Astrocyte of the cerebellum (primary cell): ENCODE measurements around the gene UBA1.

Source experiments
- DNase-seq: peaks from one replicate; pipeline ENCODE4 v3.0.0-alpha.2; 2011; ENCODE audit warnings: low read depth
- H3K4me3 ChIP-seq: 2 replicates; pipeline ENCODE4 v1.5.1; 2011; ENCODE audit warnings: mild to moderate bottlenecking, low read depth, low read length, moderate library complexity
- in situ Hi-C: cut with HindIII; loops from 2 replicates; pipeline ENCODE4 v1.10.0; 2017; ENCODE audit warnings: low sequenced_read_pairs
- TF ChIP-seq, protein P1 (sequence below): IDR thresholded peaks from 2 replicates; pipeline ENCODE4 v1.5.1; 2012; ENCODE audit warnings: low read length, low read depth, moderate library complexity, mild to moderate bottlenecking; ENCODE audit errors: missing control alignments

The UBA1 gene

DNA sequence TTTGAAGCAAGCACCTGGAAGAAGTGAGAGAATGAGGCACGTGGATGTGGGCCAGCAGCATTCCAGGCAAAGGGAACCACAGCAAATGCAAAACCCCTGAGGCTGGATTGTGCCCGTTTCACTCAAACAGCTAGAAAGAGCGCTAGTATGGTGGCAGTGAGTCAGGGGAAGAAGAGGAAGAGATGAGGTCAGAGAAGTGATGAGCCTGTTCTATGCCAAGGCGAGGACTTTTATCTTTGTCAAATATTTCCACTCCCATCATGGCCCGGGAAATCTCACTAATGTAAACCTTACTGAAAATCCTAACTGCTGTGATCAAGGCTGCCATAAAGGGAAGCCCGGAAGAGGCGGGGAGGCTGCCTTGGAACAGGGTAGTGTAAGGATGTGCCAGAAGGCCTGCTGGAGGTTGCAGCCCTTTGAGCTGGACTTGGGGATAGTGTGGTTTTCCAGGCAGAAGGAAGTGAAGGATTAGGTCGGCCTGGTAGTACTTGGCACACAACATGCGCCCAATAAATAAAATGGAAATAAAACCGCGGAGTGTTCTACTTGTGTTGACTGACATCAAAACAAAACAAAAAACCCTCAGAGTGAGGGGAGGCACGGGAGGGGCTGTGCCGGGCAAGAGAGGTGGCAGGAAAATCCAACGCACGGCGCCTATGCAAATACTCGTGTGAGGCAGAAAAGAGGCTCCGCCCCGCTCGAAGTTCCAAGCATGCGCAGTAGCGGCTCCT lies 23.7 kb downstream of the UBA1 start:
- TF ChIP-seq, protein P1, sequence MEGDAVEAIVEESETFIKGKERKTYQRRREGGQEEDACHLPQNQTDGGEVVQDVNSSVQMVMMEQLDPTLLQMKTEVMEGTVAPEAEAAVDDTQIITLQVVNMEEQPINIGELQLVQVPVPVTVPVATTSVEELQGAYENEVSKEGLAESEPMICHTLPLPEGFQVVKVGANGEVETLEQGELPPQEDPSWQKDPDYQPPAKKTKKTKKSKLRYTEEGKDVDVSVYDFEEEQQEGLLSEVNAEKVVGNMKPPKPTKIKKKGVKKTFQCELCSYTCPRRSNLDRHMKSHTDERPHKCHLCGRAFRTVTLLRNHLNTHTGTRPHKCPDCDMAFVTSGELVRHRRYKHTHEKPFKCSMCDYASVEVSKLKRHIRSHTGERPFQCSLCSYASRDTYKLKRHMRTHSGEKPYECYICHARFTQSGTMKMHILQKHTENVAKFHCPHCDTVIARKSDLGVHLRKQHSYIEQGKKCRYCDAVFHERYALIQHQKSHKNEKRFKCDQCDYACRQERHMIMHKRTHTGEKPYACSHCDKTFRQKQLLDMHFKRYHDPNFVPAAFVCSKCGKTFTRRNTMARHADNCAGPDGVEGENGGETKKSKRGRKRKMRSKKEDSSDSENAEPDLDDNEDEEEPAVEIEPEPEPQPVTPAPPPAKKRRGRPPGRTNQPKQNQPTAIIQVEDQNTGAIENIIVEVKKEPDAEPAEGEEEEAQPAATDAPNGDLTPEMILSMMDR: no peak
- in situ Hi-C loops: no loop called here
- DNase-seq: peak; percentile 5
- H3K4me3 ChIP-seq: peak overlapping the region; percentile 75

DNA sequence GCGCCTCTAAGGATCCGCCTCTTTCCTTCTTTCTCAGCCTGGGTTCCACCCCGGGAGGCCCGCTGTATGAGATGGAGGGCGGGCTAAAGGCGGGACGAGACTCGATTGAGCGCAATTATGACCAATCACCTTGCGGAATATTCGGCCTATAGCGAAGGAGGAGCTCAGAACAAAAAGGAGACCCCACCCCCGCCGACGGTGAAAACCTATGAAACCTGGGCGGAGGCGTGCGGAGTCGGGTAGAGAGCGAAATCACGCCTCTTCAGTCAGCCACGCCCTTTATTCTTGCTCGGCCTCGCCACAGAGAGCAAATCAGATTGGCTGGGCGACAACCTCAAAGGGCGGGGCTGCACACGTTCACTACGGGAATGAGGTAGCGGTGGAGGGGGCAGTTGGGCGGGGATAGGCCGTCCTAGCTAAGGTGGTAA lies 24.2 kb downstream of the UBA1 start:
- in situ Hi-C loops: no loop called here
- H3K4me3 ChIP-seq: peak overlapping the region; percentile 75
- peak; percentile 99 for DNase-seq
- TF ChIP-seq, protein P1: no peak

DNA sequence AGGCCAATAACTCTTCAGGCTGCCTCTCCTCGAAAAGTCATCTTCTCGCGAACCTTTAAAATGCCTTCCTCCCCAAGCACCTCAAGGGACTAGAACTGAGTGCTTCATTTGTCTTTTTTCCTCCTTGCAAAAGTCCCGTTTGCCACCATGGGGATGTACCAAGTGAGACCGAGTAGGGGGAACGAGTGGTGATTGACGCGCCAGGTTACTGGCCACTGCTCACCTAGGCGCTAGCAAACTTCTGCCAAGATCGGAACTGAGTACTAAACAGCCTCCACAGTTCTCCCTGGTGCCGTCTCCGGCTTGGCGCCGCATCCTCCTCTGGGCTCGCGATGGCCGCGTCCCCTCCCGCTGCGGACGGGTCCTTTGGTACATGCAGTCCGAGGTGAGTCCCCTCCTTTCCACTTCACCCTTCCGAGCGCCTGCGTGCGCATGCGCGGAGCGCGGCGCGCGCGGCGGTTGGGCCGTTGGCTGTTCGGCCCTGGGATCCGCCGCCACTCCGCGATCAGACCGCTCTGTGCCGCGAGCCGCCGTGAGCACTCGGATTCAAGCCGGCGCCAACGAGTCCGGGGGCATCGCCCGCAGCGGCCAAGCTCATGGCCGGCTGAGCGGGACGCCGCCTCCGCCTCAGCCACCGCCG lies 24.8 kb downstream of the UBA1 start, which contains the start of gene CDK16:
CDK16 (plus strand) TSS at position 402 of the 640 bp plus-strand sequence. CDS start 4,877 bp downstream, outside the sequence.
- DNase-seq: peak; percentile 57
- in situ Hi-C loops: no loop called here
- peak within 1 kb of the TSS; percentile 75 for H3K4me3 ChIP-seq
- TF ChIP-seq, protein P1: no peak

DNA sequence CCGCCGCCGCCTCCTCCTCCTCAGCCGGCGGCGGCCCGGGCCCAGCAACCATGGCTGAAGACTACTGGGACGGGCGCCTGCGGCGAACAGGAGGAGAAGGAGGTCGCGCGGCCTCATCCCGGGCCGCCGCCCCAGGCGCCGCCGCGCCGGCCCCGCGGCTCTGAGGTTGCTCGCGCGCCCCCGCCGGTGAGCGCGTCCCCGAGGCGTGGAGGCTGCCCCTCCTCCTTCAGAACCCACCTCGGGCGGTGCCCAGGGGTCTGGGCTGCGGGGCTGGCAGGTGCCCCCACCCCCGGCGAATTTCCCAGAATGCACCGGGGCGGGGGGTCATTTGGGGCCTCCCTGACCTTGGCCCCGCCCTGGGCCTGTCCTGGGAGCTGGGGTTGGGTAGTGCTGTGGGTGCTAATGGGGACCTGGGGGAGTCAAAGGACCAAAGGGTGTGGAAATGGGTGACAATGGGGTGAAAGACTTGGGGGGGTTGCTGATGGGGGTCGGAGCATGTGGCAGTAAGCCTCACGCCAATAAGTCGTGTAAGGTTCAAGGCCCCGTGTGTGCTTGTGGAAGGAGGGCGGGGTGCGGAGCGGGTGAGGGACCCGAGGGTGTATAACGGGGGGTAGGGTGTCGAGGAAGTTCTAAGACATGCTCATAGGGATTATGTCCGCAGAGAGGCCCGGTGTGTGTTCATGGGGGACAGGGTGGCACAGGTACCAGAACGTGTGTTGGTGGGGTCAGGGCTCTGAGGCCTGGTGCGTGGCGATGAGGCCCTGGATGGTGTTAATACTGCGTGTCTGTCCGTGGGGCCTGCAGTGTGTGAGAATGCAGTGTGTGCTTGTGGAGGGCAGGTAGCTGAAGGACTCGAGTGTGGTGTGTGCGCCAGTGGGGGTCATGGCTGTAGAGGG lies 25.5 kb downstream of the UBA1 start:
- H3K4me3 ChIP-seq: peak overlapping the region; percentile 75
- TF ChIP-seq, protein P1: no peak
- DNase-seq: no peak
- in situ Hi-C loops: no loop called here

DNA sequence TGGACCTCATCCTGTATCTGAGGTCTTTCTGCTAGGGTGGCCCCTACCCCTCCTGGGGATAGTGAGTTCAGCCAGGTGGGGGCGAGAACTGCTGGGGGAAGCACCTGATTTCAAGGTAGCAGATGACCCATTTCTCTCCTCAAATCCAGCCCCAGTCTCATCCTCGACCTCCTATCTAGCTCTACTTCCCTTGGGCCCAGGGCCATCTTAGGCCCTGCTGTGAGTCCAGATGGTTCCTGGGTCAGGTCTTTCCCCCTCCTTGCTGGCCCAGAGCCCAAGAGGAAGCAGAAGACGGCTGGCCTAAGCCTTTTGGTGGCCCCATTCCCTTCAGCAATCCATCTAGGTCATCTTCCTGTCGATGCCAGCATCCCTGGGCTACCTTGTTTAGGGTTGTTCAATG lies 28.1 kb downstream of the UBA1 start:
- no peak for DNase-seq
- no peak overlapping the region for H3K4me3 ChIP-seq
- TF ChIP-seq, protein P1: no peak
- in situ Hi-C loops: no loop called here

- DNase-seq: no peak
- in situ Hi-C loops: no loop called here
- TF ChIP-seq, protein P1: no peak
- H3K4me3 ChIP-seq: no peak overlapping the region
These were observed 29.2 kb downstream of the UBA1 start for GRCh38 chrX:47222751-47223350.
